ENCODE measurements around the gene GRK6.

GRCh38 chr5:177426566-177427210 is at the start of gene GRK6:
- TF ChIP-seq CTCF (IDR thresholded peaks at IDR 0.05) (no peak), POLR2A (IDR thresholded peaks at IDR 0.05) (no peak)
